Measurements from ENCODE around the gene IL1RL2. TPM values are rescaled to one million over a fixed set of nuclear protein-coding genes. Genes with fewer than 3 reads are reported as not detected.
A peak's percentile ranks its signal among the peaks of the same experiment; 100 is the strongest.

The IL1RL2 gene
- total and polyA plus RNA-seq, 2 of the 8 experiments (the other 6 are each of a cell fraction or from before 2014, with no cell fraction given), result not detected

DNA sequence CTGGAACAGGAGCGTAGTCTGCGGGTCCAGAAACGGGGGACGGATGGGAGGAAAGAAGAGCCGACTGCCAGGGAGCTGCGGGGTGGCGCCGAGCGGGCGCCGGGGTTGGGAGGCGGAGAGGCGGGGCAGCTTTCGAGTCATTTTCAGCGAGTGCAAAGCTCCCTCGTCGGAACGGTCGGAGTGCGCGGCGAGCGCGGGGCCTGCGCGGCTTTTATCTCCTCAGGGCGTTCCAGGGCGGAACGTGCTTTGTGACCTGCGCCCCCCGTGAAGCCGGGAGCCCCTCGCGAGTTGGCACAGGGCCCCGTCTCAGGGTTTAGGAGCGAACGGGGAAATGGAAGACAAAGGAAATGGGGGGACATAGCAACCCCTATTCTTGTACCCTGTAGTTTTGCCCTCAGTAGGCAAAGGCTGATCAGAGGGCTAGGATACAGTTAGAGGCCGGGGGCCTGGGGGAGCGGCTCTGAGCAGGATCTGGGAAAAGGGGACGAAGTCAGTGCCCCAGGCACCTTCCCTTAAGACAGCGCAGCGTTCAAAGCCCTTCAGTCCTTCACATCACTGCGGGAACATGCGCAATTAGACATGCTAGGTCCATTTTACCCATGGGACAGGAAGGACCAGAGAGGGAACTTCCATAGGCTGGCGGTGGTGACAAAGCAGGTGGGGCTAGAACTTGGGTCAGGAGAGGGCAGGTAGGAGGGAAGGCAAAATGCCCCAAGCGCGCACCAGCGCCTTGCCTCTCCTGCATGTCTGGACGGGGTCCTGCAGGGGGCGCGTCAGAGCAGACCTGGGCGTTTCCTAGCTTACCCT is 64.4 kb downstream of the IL1RL2 start:
- no peak overlapping the region for H2BK12ac ChIP-seq (ENCODE audit: low read depth, low read length)
- no peak for FAIRE-seq
- WGBS, 2 experiments (ENCODE audit: extremely low coverage in 1 of 2, insufficient coverage in 1 of 2, insufficient read length in 1 of 2, insufficient replicate concordance in 2 of 2, low coverage in 1 of 2, low lambda C conversion rate in 2 of 2, missing lambda C conversion rate in 1 of 2), result 42% methylated on average over 23 of the region's 52 CpGs; no CpG with 5 or more reads in 1 of the 2 experiments
- TF ChIP-seq SUZ12 (IDR thresholded peaks at IDR 0.05; ENCODE audit: low read length) (0 out of 2 replicates have a peak, but pooled peaks have one; percentile 22), CTBP2 (IDR thresholded peaks at IDR 0.05; ENCODE audit: borderline replicate concordance, insufficient read depth, insufficient read length, low read length) (no peak), RAD21 (IDR thresholded peaks at IDR 0.05 in 1 of 2, conservative IDR thresholded peaks at IDR 0.05 in 1 of 2; ENCODE audit: low read depth in 2 of 2, low read length in 2 of 2) (peak; percentile 38 to 51; a peak in 3 of 4 replicates), EZH2 (IDR thresholded peaks at IDR 0.05; ENCODE audit: low read depth, low read length, severe bottlenecking) (peak; percentile 22), BCL11A (IDR thresholded peaks at IDR 0.05; ENCODE audit: low read depth in 2 of 2, low read length in 2 of 2) (no peak), NANOG (IDR thresholded peaks at IDR 0.05; ENCODE audit: insufficient read depth, low read depth, low read length, poor library complexity, severe bottlenecking) (no peak)
- TF ChIP-seq, protein P1, sequence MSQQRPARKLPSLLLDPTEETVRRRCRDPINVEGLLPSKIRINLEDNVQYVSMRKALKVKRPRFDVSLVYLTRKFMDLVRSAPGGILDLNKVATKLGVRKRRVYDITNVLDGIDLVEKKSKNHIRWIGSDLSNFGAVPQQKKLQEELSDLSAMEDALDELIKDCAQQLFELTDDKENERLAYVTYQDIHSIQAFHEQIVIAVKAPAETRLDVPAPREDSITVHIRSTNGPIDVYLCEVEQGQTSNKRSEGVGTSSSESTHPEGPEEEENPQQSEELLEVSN (IDR thresholded peaks at IDR 0.05), result peak; percentile 30; the same call in 1 of the 2 replicates

More for the DNA sequence above, 64.4 kb downstream of the IL1RL2 start:
- no peak overlapping the region for H2BK120ac ChIP-seq (replicated peaks; ENCODE audit: low read depth, low read length)
- H3K4ac ChIP-seq (replicated peaks; ENCODE audit: insufficient read length, low read depth, low read length), result no peak overlapping the region
- no peaks in the 10 kb centered on the region for H4K20me1 ChIP-seq (replicated peaks in 1 of 2; ENCODE audit: control insufficient read depth in 1 of 2, insufficient read depth in 2 of 2, low read length in 2 of 2)
- peak in 1 of 2 experiments; percentile 82 for DNase-seq (ENCODE audit: low read depth in 1 of 2, low spot score in 2 of 2)
- H4K91ac ChIP-seq (replicated peaks; ENCODE audit: insufficient read length, low read length), result no peak overlapping the region
- H3K36me3 ChIP-seq (ENCODE audit: control insufficient read depth in 2 of 4, insufficient read depth in 4 of 4, low read length in 3 of 4), result no peaks in the 10 kb centered on the region
- ChIA-PET CTCF (ENCODE audit: partially characterized antibody) (interaction anchor here (0.6 to 2.4 kb wide), 26 partner anchors 8 to 1197 kb away, joined by 3 to 10 read pairs (median 3); no protein-coding TSS in a partner anchor), POLR2A (ENCODE audit: partially characterized antibody) (interaction anchor here (1.0 kb wide), 1 partner anchor 10 kb away, joined by 3 read pairs; no protein-coding TSS in a partner anchor)
- H3K9ac ChIP-seq (replicated peaks in 1 of 4; ENCODE audit: extremely low read depth in 1 of 4, low read depth in 3 of 4, low read length in 3 of 4), result peak overlapping the region in 1 of 4 experiments; percentile 4; a peak in 1 of 7 replicates
- H2BK5ac ChIP-seq (ENCODE audit: low read depth, low read length), result no peak overlapping the region
- no peaks in the 10 kb centered on the region for H3K23me2 ChIP-seq (ENCODE audit: low read depth, low read length)
- peak overlapping the region; percentile 34 to 65 (median 45) for H3K4me3 ChIP-seq (ENCODE audit: extremely low read depth in 1 of 4, insufficient read depth in 2 of 4, low read depth in 3 of 4, low read length in 4 of 4)
- H3K9me3 ChIP-seq (ENCODE audit: insufficient read depth in 2 of 2, low read depth in 1 of 2, low read length in 1 of 2), result no peaks in the 10 kb centered on the region
- H2AFZ ChIP-seq (ENCODE audit: low read length), result peak overlapping the region; percentile 90
- H3K27ac ChIP-seq (ENCODE audit: low read depth, low read length), result no peak overlapping the region
- no peak overlapping the region for H3K56ac ChIP-seq (replicated peaks; ENCODE audit: insufficient read length, low read depth, low read length)
- H2AK5ac ChIP-seq (ENCODE audit: low read depth, low read length), result no peak overlapping the region
- no peak overlapping the region for H3K14ac ChIP-seq (ENCODE audit: insufficient read length)
- no peak overlapping the region; the same call in 1 of the 2 replicates for H3K18ac ChIP-seq (ENCODE audit: extremely low read depth, low read length)
- H3K23ac ChIP-seq (ENCODE audit: insufficient read length), result no peak overlapping the region
- H3K4me2 ChIP-seq (ENCODE audit: insufficient read depth in 1 of 2, low read depth in 2 of 2, low read length in 2 of 2), result peak overlapping the region; percentile 80 to 93
- no peak overlapping the region for H2BK15ac ChIP-seq (ENCODE audit: low read length)
- no peak overlapping the region for H2BK20ac ChIP-seq (ENCODE audit: low read length)
- H4K5ac ChIP-seq (ENCODE audit: insufficient read length, low read depth, low read length), result no peak overlapping the region
- H3K4me1 ChIP-seq (replicated peaks in 1 of 4; ENCODE audit: control insufficient read depth in 3 of 4, insufficient read depth in 4 of 4, low read length in 3 of 4), result peaks cover 0 to 4% (median under 1%) of the 10 kb centered on the region in 4 experiments; a peak in 2 of 7 replicates
- no peaks in the 10 kb centered on the region for H3K79me2 ChIP-seq (ENCODE audit: control insufficient read depth in 1 of 2, insufficient read depth in 2 of 2, low read length in 2 of 2)
- no peaks in the 10 kb centered on the region for H3K79me1 ChIP-seq (ENCODE audit: low read depth, low read length)
- peaks cover 0 to 18% (median 15%) of the 10 kb centered on the region in 4 experiments; a peak in 6 of 7 replicates for H3K27me3 ChIP-seq (replicated peaks in 1 of 4; ENCODE audit: control insufficient read depth in 3 of 4, extremely low read depth in 1 of 4, insufficient read depth in 3 of 4, low read length in 3 of 4)
- H4K8ac ChIP-seq (ENCODE audit: extremely low read depth, insufficient read depth, low read length), result peak overlapping the region; percentile 69; the same call in 1 of the 2 replicates
